ENCODE data around the gene SIRT2.

The SIRT2 gene

GRCh38 chr19:38907227-38907626, 7.8 kb upstream of the SIRT2 start:
- DNase-seq (ENCODE audit: low read depth, low spot score), result no peak
- no peak overlapping the region for H3K9ac ChIP-seq (ENCODE audit: insufficient read length)
- no peak overlapping the region for H3K27ac ChIP-seq
- peaks cover 24% of the 10 kb centered on the region; the same call in 1 of the 2 replicates for H3K36me3 ChIP-seq (ENCODE audit: insufficient read depth, low read length)
- H3K9me3 ChIP-seq (ENCODE audit: low read depth, low read length), result no peaks in the 10 kb centered on the region
- H3K4me3 ChIP-seq, result no peak overlapping the region
- TF ChIP-seq EZH2 (IDR thresholded peaks at IDR 0.05) (no peak), POLR2AphosphoS5 (IDR thresholded peaks at IDR 0.05; ENCODE audit: borderline replicate concordance, low read depth, low read length) (no peak), FOXP2 (optimal IDR thresholded peaks at IDR 0.05; ENCODE audit: control extremely low read depth, extremely low read length, insufficient read depth) (no peak)

- H3K9me3 ChIP-seq (ENCODE audit: low read depth, low read length), result no peaks in the 10 kb centered on the region
- no peak overlapping the region for H3K27ac ChIP-seq
- H3K4me3 ChIP-seq, result no peak overlapping the region
- no peak overlapping the region for H3K9ac ChIP-seq (ENCODE audit: insufficient read length)
- DNase-seq (ENCODE audit: low read depth, low spot score), result no peak
- TF ChIP-seq POLR2AphosphoS5 (IDR thresholded peaks at IDR 0.05; ENCODE audit: borderline replicate concordance, low read depth, low read length) (no peak), EZH2 (IDR thresholded peaks at IDR 0.05) (no peak), FOXP2 (optimal IDR thresholded peaks at IDR 0.05; ENCODE audit: control extremely low read depth, extremely low read length, insufficient read depth) (no peak)
- H3K36me3 ChIP-seq (ENCODE audit: insufficient read depth, low read length), result peaks cover 24% of the 10 kb centered on the region; the same call in 1 of the 2 replicates
Observed at GRCh38 chr19:38905620-38906019, 6.2 kb upstream of the SIRT2 start.

GRCh38 chr19:38904581-38905539, 5.4 kb upstream of the SIRT2 start:
- TF ChIP-seq POLR2AphosphoS5 (IDR thresholded peaks at IDR 0.05; ENCODE audit: borderline replicate concordance, low read depth, low read length) (no peak), EZH2 (IDR thresholded peaks at IDR 0.05) (no peak), FOXP2 (optimal IDR thresholded peaks at IDR 0.05; ENCODE audit: control extremely low read depth, extremely low read length, insufficient read depth) (no peak)
- Histone ChIP-seq H3K27ac (no peak overlapping the region), H3K4me3 (no peak overlapping the region), H3K36me3 (ENCODE audit: insufficient read depth, low read length) (peaks cover 24% of the 10 kb centered on the region; the same call in 1 of the 2 replicates), H3K9ac (ENCODE audit: insufficient read length) (no peak overlapping the region), H3K9me3 (ENCODE audit: low read depth, low read length) (no peaks in the 10 kb centered on the region)
- no peak for DNase-seq (ENCODE audit: low read depth, low spot score)

DNA sequence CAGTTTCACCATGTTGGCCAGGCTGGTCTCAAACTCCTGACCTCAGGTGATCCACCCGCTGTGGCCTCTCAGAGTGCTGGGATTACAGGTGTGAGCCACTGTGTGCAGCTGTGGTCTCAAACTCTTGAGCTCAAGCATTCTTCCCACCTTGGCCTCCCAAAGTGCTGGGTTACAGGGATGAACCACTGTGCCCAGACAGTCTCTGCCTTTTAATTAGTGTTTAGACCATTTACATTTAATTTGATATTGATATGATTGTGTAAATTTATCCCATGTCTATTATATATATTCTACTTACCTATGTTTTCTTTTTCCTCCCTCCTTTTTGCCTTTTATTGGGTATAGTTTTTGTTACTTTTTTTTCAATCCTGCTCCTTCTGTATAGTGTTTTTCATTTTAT, 2.3 kb upstream of the SIRT2 start:
- peaks cover 14% of the 10 kb centered on the region; the same call in 1 of the 2 replicates for H3K36me3 ChIP-seq (ENCODE audit: insufficient read depth, low read length)
- H3K4me3 ChIP-seq, result no peak overlapping the region
- H3K9ac ChIP-seq (ENCODE audit: insufficient read length), result no peak overlapping the region
- no peak for DNase-seq (ENCODE audit: low read depth, low spot score)
- no peaks in the 10 kb centered on the region for H3K9me3 ChIP-seq (ENCODE audit: low read depth, low read length)
- H3K27ac ChIP-seq, result no peak overlapping the region
- TF ChIP-seq FOXP2 (optimal IDR thresholded peaks at IDR 0.05; ENCODE audit: control extremely low read depth, extremely low read length, insufficient read depth) (no peak), EZH2 (IDR thresholded peaks at IDR 0.05) (no peak), POLR2AphosphoS5 (IDR thresholded peaks at IDR 0.05; ENCODE audit: borderline replicate concordance, low read depth, low read length) (no peak)

- Histone ChIP-seq H3K4me3 (peak overlapping the region; percentile 90), H3K9me3 (ENCODE audit: low read depth, low read length) (no peaks in the 10 kb centered on the region), H3K27ac (peak overlapping the region; percentile 79), H3K36me3 (ENCODE audit: insufficient read depth, low read length) (peaks cover 13% of the 10 kb centered on the region; the same call in 1 of the 2 replicates), H3K9ac (ENCODE audit: insufficient read length) (peak overlapping the region; percentile 86)
- TF ChIP-seq EZH2 (IDR thresholded peaks at IDR 0.05), result no peak
- TF ChIP-seq FOXP2 (optimal IDR thresholded peaks at IDR 0.05; ENCODE audit: control extremely low read depth, extremely low read length, insufficient read depth), result no peak
- TF ChIP-seq POLR2AphosphoS5 (IDR thresholded peaks at IDR 0.05; ENCODE audit: borderline replicate concordance, low read depth, low read length), result no peak
- no peak for DNase-seq (ENCODE audit: low read depth, low spot score)
Observed at GRCh38 chr19:38900743-38901190, 1.3 kb upstream of the SIRT2 start.

DNA sequence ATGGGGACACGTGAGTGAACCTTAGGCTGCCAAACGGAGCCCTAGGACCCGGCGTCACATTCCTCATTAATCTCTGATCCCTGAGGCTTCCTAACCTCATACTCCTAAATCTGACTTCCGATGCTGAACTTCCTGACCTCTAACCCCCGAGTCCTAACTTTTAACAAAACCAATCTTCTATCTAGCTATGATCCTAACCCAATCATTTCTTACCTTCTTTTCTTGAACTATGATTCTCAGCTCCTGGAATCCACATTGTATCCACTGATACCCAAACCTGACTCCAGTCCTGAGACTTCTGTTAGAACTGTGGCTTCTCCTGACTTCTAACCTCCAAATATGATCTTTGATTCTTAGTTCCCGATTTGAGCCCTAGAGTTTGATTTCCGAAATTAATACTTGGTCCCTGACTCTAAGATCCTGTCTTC, 798 bp upstream of the SIRT2 start:
- peak overlapping the region; percentile 90 for H3K4me3 ChIP-seq

DNA sequence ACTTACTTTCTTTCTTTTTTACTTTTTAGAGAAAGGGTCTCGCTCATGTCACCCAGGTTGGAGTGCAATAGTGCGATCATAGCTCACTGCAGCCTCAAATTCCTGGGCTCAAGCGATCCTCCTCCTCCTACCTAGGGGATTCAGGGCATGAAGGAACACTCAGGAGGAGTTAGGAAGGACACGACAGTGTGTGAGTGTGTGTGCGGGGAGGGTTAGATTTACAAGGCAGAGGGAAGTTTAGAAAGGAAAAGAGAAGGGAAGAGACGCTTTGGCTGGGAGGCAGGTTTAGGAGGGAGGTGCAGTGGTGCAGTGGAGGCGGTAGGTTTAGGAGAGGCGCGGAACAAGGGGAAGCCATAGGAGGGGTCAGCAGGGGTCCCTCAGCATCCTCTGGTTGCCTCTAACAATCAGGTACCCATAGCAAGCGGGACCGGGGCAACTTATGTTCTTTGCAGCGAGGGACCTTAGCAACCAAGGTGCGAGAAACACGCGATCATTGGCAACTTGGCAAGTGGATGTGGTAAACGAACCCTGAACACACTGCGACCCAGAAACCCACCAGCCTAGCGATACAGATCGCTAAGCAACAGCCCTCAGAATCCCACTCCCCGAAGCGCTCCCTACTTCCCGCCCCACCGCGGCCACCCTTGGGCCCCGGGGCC, 501 bp downstream of the SIRT2 start:
- H3K27ac ChIP-seq, result no peak overlapping the region
- DNase-seq (ENCODE audit: low read depth, low spot score), result no peak

More for the DNA sequence above, 798 bp upstream of the SIRT2 start:
- no peak for DNase-seq (ENCODE audit: low read depth, low spot score)
- Histone ChIP-seq H3K36me3 (ENCODE audit: insufficient read depth, low read length) (peaks cover 8% of the 10 kb centered on the region; the same call in 1 of the 2 replicates), H3K9me3 (ENCODE audit: low read depth, low read length) (no peaks in the 10 kb centered on the region), H3K9ac (ENCODE audit: insufficient read length) (peak overlapping the region; percentile 86), H3K27ac (peak overlapping the region; percentile 79)
- TF ChIP-seq EZH2 (IDR thresholded peaks at IDR 0.05) (no peak), POLR2AphosphoS5 (IDR thresholded peaks at IDR 0.05; ENCODE audit: borderline replicate concordance, low read depth, low read length) (no peak), FOXP2 (optimal IDR thresholded peaks at IDR 0.05; ENCODE audit: control extremely low read depth, extremely low read length, insufficient read depth) (no peak)

GRCh38 chr19:38894968-38895367, 4.5 kb downstream of the SIRT2 start:
- H3K27ac ChIP-seq, result no peak overlapping the region
- H3K9ac ChIP-seq (ENCODE audit: insufficient read length), result no peak overlapping the region
- DNase-seq (ENCODE audit: low read depth, low spot score), result no peak
- no peak overlapping the region for H3K4me3 ChIP-seq
- no peaks in the 10 kb centered on the region for H3K36me3 ChIP-seq (ENCODE audit: insufficient read depth, low read length)
- TF ChIP-seq POLR2AphosphoS5 (IDR thresholded peaks at IDR 0.05; ENCODE audit: borderline replicate concordance, low read depth, low read length), result no peak
- TF ChIP-seq FOXP2 (optimal IDR thresholded peaks at IDR 0.05; ENCODE audit: control extremely low read depth, extremely low read length, insufficient read depth), result no peak
- no peaks in the 10 kb centered on the region for H3K9me3 ChIP-seq (ENCODE audit: low read depth, low read length)

More for the DNA sequence above, 501 bp downstream of the SIRT2 start:
- H3K9ac ChIP-seq (ENCODE audit: insufficient read length), result peak overlapping the region; percentile 80
- no peak for TF ChIP-seq POLR2AphosphoS5 (IDR thresholded peaks at IDR 0.05; ENCODE audit: borderline replicate concordance, low read depth, low read length)
- no peak for TF ChIP-seq EZH2 (IDR thresholded peaks at IDR 0.05)
- no peak for TF ChIP-seq FOXP2 (optimal IDR thresholded peaks at IDR 0.05; ENCODE audit: control extremely low read depth, extremely low read length, insufficient read depth)
- H3K9me3 ChIP-seq (ENCODE audit: low read depth, low read length), result no peaks in the 10 kb centered on the region
- no peaks in the 10 kb centered on the region for H3K36me3 ChIP-seq (ENCODE audit: insufficient read depth, low read length)
- peak overlapping the region; percentile 90 for H3K4me3 ChIP-seq

Measured in SK-N-MC (cell line).